HG02938 (cell line): Measurements from ENCODE around the gene LRRC49.

Experiments used
- ATAC-seq: cut with Tn5 transposase; IDR thresholded peaks from one replicate; pipeline ENCODE4 v1.9.1; 2021; ENCODE audit warnings: mild to moderate bottlenecking, moderate library complexity; ENCODE audit not compliant: unreplicated experiment

LRRC49 gene

DNA sequence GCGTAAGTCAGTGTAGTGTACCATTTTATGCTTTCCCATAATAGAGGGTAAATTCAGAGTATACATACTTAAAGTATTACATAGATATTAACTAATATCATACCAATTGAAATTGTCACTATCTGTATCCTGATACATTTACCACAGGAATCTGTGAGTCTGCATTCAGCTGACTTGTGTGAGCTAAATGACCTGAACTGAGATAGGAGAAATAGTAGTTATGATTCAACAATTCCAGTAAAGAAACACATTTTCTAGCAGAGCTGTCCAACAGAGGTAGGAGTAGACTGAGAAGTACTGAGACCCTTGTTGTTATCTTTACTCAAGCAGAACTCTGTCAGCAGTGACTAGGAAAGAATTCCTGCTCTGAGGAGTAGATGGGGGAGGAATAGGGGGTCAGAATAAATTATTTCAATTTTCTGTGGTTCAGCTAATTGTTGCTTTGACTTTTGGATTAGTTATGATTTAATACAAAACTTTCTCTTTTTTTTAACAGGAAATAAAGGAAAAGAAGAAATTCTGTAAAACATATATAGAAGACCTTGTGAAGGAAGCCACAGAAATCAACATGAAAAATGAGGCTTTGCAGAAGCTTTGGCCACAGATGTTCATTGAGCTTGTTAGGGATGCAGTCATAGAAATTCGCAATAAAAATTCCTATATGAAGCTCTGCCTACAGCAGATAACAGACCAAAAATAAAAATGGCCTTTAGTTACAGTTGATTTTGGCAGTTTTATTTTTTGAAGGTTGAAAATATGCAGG lies 156.5 kb downstream of the LRRC49 start:
- ATAC-seq = no peak

- ATAC-seq = no peak
Observed at GRCh38 chr15:71049706-71050422, 157.2 kb downstream of the LRRC49 start.

GRCh38 chr15:71050461-71050860 lies 157.8 kb downstream of the LRRC49 start:
- ATAC-seq = no peak

DNA sequence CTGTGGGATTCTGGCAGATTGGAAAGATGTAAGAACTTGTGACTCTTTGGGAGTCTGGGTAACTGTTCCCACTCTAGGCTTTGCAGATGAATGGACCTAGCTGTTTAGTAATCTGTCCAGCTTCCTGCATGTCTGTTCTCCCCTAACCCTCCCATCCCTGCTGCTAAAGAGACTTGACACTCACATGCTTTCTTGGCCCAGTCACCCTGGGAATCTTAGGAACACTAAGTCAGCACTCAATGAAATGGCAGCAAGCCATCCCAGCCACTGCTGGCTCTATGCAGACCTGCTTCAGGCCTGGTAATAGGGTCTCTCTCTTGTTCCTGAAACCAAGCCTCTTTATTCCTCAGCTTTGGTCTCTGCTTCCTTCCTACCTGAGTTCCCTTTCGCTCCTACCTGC lies 158.9 kb downstream of the LRRC49 start:
- no peak for ATAC-seq

DNA sequence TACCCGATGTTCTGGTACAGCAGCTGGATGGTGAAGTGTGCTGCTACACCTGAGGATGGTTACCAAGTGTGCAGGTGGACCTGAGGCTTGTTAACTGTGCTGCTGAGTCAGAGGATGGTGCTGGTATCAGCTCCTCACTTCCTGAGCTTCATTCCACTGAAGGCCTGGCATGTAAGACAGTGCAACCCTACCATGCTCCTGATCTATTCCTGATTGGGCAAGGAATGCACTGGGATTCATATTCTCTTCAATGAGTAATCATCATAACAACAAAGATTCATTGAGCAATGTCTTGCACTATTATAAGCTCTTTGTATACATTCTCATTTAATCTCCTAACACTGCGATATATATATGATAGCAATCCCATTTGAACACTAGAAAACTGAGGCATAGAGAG lies 159.7 kb downstream of the LRRC49 start:
- no peak for ATAC-seq

DNA sequence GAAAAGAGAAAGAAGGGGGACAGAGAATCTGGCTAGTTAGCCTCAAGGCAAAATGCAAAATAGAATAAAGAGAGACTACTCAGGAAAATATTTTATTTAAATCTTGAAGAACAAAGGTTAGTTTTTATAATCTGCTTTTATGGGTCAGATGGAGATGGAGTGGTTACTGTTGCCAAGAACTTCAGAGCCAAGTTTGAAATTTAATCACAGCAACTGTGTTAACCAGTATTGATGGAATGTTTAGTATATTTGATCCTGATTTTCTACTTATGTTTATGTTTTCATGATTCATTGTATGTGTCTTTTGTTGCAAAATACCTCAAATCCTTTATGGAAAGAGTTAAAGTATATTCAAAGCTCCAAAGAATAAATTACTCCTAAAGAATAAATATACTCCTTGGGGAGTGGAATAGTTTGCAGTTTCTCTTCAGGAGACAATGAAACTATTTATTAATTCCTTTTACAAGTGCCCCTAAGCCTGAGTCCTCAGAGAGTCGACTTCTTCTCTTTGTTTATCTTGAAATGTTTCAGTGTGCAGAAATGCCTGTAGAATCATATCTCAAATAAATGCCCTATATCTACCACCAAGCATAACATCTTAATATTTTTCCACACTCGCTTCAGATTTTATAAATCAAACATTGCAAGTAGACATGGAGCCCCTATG lies 161.8 kb downstream of the LRRC49 start:
- ATAC-seq = no peak

- ATAC-seq = no peak
Observed at GRCh38 chr15:71055461-71055860, 162.8 kb downstream of the LRRC49 start.

DNA sequence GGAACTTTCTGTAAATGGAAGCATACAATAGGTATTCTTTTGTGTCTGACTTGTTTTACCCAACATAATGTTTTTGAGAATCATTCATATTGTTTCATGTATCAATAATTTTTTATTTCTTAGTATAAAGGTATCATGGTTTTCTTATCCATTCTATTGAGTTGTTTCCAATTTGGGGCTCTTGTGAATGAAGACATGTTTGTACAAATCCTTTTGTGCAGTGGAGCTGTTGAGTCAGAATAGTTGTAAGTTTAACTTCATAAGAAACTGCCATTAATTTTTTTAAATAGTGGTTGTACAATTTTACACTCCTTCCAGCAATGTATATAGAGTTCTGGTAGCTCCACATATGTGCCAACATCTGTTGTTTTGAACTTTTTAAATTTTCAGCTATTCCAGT lies 163.5 kb downstream of the LRRC49 start:
- ATAC-seq = no peak

- ATAC-seq = no peak
Observed at GRCh38 chr15:71057143-71057542, 164.5 kb downstream of the LRRC49 start.

- ATAC-seq = no peak
Observed at GRCh38 chr15:71057581-71057980, 165.0 kb downstream of the LRRC49 start.

- no peak for ATAC-seq
Observed at GRCh38 chr15:71060983-71061382, 168.4 kb downstream of the LRRC49 start.

GRCh38 chr15:71066983-71067382 lies 174.4 kb downstream of the LRRC49 start:
- ATAC-seq = no peak

GRCh38 chr15:71069693-71070092 lies 177.1 kb downstream of the LRRC49 start:
- no peak for ATAC-seq

DNA sequence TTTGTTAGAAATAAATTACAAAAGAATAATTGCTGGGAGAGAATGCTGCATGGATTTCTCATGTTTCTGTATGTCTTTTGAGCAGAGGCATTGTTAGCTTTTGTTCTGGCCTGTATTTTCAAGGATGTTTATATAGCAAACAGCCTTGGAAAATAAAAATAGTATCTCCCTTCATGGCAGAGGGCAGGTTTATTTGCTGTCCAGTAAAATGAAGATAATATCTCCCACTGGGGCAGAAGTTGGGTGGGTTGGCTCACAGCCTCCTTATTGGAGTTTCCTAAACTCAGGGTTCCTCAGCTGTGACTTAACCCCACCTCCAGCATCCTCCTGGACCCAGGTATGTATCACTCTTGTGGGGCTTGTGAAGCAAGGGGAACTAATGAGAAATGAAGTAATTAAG lies 178.9 kb downstream of the LRRC49 start:
- ATAC-seq = no peak

DNA sequence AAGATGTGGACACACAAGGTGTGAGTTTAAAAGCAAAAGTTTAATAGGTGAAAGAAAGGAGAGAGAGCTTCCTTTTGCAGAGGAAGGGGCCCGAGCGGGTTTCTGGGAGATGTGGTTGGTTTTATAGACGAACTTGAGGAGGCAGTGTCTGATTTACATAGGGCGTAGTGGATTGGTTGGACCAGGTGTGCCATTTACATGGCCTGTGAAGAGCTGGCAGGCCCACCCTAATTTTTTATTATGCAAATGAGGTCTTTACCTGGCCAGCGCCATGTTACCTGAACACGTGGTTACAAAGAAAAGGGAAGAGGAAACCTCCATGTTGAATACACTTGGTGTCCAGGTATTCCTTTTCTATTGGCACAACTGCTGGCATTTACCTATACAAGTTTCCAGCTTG lies 179.8 kb downstream of the LRRC49 start:
- no peak for ATAC-seq

DNA sequence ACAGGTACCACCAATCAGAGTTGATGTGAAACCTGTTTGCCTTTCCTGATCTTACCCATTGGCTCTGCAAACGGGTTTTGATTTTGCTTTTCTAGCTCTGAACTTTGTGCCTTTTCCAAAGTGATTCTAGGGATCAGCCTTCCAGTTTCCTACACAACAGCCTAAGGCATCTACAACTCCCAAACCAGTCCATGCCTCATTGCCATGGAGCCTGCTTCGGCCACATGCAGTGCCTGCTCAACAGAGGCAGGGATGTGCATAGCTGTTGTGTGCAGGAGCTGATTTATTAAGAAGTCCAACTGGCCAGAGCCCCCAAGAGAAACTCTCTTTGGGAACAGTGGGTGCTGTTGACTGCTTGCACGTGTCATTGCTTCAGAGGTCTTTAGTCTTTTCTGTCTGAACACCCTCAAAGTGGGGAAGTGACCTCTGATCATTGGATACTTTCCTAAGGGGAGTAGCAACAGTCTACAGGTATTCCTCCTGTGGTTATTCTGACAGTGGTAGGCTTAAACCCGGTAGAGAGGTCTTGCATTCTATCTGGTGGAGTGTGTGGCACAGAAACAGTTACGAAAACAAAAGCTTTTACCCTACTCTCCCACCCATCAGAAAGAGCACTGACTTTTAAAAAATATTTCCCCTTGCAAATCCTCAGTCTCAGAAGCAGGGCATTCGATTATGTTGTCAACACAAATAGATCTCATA lies 186.0 kb downstream of the LRRC49 start:
- no peak for ATAC-seq

DNA sequence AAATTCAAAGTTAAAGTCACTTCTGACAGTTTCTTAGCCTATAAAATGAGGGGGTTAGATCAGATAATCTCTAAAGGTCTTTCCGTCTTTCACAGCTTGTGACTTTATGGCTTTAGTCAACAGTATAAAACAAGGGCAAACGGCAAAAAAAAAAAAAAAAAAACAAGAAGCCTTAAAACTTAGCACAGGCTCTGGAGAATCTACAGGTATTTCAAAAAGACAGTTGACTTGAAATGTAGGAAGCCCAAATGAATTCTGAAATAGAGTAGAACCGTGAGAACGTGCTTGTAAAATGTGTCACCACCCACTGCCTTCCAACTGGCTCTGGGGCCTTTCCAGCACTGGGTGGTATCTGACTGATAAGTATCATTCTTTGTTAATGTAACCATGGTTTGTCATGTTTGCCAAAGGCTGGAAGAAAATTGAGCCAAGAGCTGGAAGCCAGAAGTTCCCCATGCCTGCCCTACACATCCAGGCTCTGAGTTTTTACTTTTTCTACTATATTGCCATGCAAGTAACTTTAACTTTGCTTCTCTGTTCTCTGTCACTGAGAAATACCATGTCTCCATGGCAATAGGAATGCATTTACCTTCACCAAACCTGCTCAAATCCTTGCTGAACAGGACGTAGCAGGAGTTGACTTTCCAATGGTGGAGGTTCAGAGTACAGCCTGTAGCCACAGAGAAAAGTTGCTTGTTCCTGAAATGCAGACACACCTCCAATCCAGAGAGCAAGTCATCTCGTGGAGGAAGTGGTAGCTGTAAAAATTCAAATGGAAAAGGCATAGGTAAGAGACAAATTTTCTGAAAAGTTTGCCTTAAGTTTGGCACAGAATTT lies 186.8 kb downstream of the LRRC49 start:
- ATAC-seq = no peak

- ATAC-seq = no peak
Observed at GRCh38 chr15:71080166-71080565, 187.5 kb downstream of the LRRC49 start.

DNA sequence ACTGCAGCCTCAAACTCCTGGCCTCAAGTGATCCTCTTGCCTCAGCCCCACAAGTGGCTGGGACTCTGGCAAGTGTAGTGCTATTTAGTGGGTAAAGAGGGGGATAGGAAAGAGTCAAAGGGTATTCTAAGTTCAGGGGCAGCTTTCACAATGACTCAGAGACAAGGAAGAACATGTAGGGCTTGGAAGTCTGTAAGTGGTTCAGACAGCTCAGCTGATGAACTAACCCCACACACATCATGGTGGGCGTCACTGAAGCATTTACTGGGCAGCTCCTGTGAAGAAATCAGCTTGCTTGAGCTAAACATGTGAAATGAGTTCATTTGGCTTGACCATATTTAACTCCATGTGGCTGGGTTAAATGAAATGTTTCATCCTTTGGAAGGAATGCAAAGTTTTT lies 188.1 kb downstream of the LRRC49 start:
- no peak for ATAC-seq

GRCh38 chr15:71082803-71083202 lies 190.2 kb downstream of the LRRC49 start:
- no peak for ATAC-seq
